HepG2 (cell line): Measurements from ENCODE around the gene SPG7. TPM values are rescaled to one million over a fixed set of nuclear protein-coding genes. Genes with fewer than 3 reads are reported as not detected.

ENCODE experiments used
- ATAC-seq: fragments of 200-7000 bp; cut with Tn5 transposase; 3 replicates; pipeline ENCODE4 v1.9.1; 2020; ENCODE audit warnings: mild to moderate bottlenecking, moderate library complexity
- BruUV-seq: library from RNA; stranded (reverse); fragments of 400-500 nt; replicated peaks from 2 replicates; lab custom pipeline; 2021; lab: Mats Ljungman, UMichigan
- CTCF ChIA-PET: fragments of 300-600 bp; formaldehyde crosslinking; extraction: SDS; loops from one replicate; lab custom pipeline; 2021; ENCODE audit warnings: low total read pairs, inconsistent platforms, low intra/inter-chr PET ratio; lab: Yijun Ruan, JAX
- POLR2A ChIA-PET: fragments of 350-600 bp; sonication (Branson Sonifier 250); formaldehyde crosslinking; loops from one replicate; lab custom pipeline; 2020; ENCODE audit warnings: antibody characterized with exemption, inconsistent platforms; lab: Yijun Ruan, JAX
- DNase-seq: peaks from one replicate; pipeline ENCODE4 v3.0.0-alpha.2; 2015; ENCODE audit warnings: low spot score
- FAIRE-seq: peaks from 3 replicates; lab custom pipeline; 2011; peaks lifted over from hg19 to GRCh38; lab: Jason Lieb, UNC
- H2AFZ ChIP-seq: one replicate; pipeline ENCODE4 v1.6.1; 2011; ENCODE audit warnings: low read length, inconsistent platforms
- H3K27ac ChIP-seq: fragments of 300-600 bp; 3 replicates; pipeline ENCODE4 v1.8.0; 2011; ENCODE audit warnings: mixed run types, mild to moderate bottlenecking, mixed read lengths, low read length, inconsistent platforms; ENCODE audit not compliant: insufficient read depth; ENCODE audit errors: extremely low read length
- H3K27me3 ChIP-seq, 2 experiments: fragments of 200-600 bp in 1 of 2; 2 replicates in 1 of 2; 3 replicates in 1 of 2; pipeline versions ENCODE4 v1.6.0 to v1.8.0; 2011; ENCODE audit warnings: low read length in 2 of 2, mild to moderate bottlenecking in 2 of 2, moderate library complexity in 2 of 2, inconsistent platforms in 1 of 2; ENCODE audit not compliant: insufficient read depth in 2 of 2, control insufficient read depth in 1 of 2
- H3K36me3 ChIP-seq, 2 experiments: fragments of 200-600 bp in 1 of 2; replicated peaks in 1 of 2; 2 replicates in 1 of 2; 3 replicates in 1 of 2; pipeline versions ENCODE4 v1.5.1 to v1.8.0; 2011; ENCODE audit warnings: low read length in 2 of 2, inconsistent platforms in 1 of 2; ENCODE audit not compliant: insufficient read depth in 2 of 2, control insufficient read depth in 1 of 2
- H3K4me1 ChIP-seq: 2 replicates; pipeline ENCODE4 v1.5.1; 2012; ENCODE audit warnings: low read length, inconsistent platforms; ENCODE audit not compliant: insufficient read depth
- H3K4me2 ChIP-seq: 2 replicates; pipeline ENCODE4 v1.6.0; 2011; ENCODE audit warnings: low read depth, low read length, inconsistent platforms
- H3K4me3 ChIP-seq, 3 experiments: fragments of 200-600 bp in 1 of 3; sonication (generic), shearing (Covaris generic) in 1 of 3; replicated peaks in 1 of 3; 2 replicates each; pipeline ENCODE4 v1.5.1; 2011 to 2016; ENCODE audit warnings: low read length in 3 of 3, inconsistent platforms in 2 of 3, low read depth in 2 of 3, mild to moderate bottlenecking in 2 of 3, control low read depth in 1 of 3, mixed read lengths in 1 of 3; ENCODE audit not compliant: insufficient read depth in 1 of 3
- H3K79me2 ChIP-seq: one replicate; pipeline ENCODE4 v1.6.1; 2011; ENCODE audit warnings: low read length, inconsistent platforms; ENCODE audit not compliant: insufficient read depth
- H3K9ac ChIP-seq: 2 replicates; pipeline ENCODE4 v1.6.0; 2011; ENCODE audit warnings: mild to moderate bottlenecking, low read depth, low read length, inconsistent platforms; ENCODE audit not compliant: insufficient read depth
- H3K9me3 ChIP-seq: 2 replicates; pipeline ENCODE4 v1.5.1; 2012; ENCODE audit warnings: mild to moderate bottlenecking, low read length
- H4K20me1 ChIP-seq: 2 replicates; pipeline ENCODE4 v1.6.0; 2011; ENCODE audit warnings: inconsistent platforms, mild to moderate bottlenecking, low read length, moderate library complexity; ENCODE audit not compliant: insufficient read depth
- ATF5 ChIP-seq: sonication (generic); formaldehyde crosslinking; IDR thresholded peaks from 2 replicates; pipeline ENCODE4 v1.4.0; 2020; ENCODE audit warnings: mild to moderate bottlenecking, low read depth, missing genetic modification reagents
- CSRNP1 ChIP-seq: sonication (generic); formaldehyde crosslinking; IDR thresholded peaks from 2 replicates; pipeline ENCODE4 v1.8.1; 2023; ENCODE audit warnings: mild to moderate bottlenecking, missing genetic modification reagents
- KLF12 ChIP-seq: sonication (generic); formaldehyde crosslinking; IDR thresholded peaks from 2 replicates; pipeline ENCODE4 v1.4.0; 2020; ENCODE audit warnings: missing genetic modification reagents, borderline replicate concordance
- KLF13 ChIP-seq: sonication (generic); formaldehyde crosslinking; IDR thresholded peaks from 2 replicates; pipeline ENCODE4 v1.4.0; 2020; ENCODE audit warnings: mild to moderate bottlenecking, missing genetic modification reagents
- PAWR ChIP-seq: sonication (generic); formaldehyde crosslinking; IDR thresholded peaks from 2 replicates; pipeline ENCODE4 v1.4.0; 2020; ENCODE audit warnings: missing genetic modification reagents, mild to moderate bottlenecking, borderline replicate concordance
- PRDM4 ChIP-seq: sonication (generic); formaldehyde crosslinking; IDR thresholded peaks from 2 replicates; pipeline ENCODE4 v1.9.0; 2021; ENCODE audit warnings: missing genetic modification reagents, borderline replicate concordance
- SNAPC4 ChIP-seq: sonication (generic); formaldehyde crosslinking; IDR thresholded peaks from 2 replicates; pipeline ENCODE4 v1.4.0; 2020; ENCODE audit warnings: mild to moderate bottlenecking, missing genetic modification reagents
- WGBS: methylation state at CpG from one replicate; pipeline ENCODE4 v1.1.6; 2017; ENCODE audit warnings: low lambda C conversion rate; 5-methylcytosine and 5-hydroxymethylcytosine counted together
- in situ Hi-C: cut with HindIII; loops from 2 replicates; pipeline ENCODE4 v1.10.0; 2017; ENCODE audit warnings: low pct_unique_long_range_greater_than_20kb; ENCODE audit not compliant: extremely low pct_ligation_motif_present
- intact Hi-C: fragments of 100-400 bp; cut with micrococcal nuclease; formaldehyde crosslinking; loops from one replicate; pipeline ENCODE4 v1.10.0; 2022; ENCODE audit not compliant: unreplicated experiment
- polyA plus RNA-seq, 8 experiments: library from polyadenylated mRNA; depleted of rRNA in 3 of 8; stranded (reverse) in 7 of 8; unstranded in 1 of 8; fragments of >200 nt; fragmentation: Illumina TruSeq in 4 of 8; extraction: Trizol in 4 of 8; gene quantifications; 2 replicates each; pipeline versions ENCODE4 v1.2.1 to v1.2.3, GENCODE V29; 2011 to 2016; ENCODE audit warnings: low read depth in 4 of 8, missing spikeins in 1 of 8, mixed read lengths in 1 of 8; ENCODE audit not compliant: insufficient read depth in 1 of 8
- total RNA-seq, 5 experiments: library from RNA; depleted of rRNA; stranded (reverse); fragments of >200 nt; fragmentation: Illumina TruSeq; extraction: Trizol; gene quantifications; 2 replicates each; pipeline ENCODE4 v1.2.3, GENCODE V29; 2016; ENCODE audit warnings: low read depth in 1 of 5

The SPG7 gene
- total and polyA plus RNA-seq, 2 of the 13 experiments (the other 11 are each of a cell fraction or from before 2014, with no cell fraction given), result 66.0 to 136 TPM

- ATAC-seq, result no peak
- Histone ChIP-seq H3K27ac (no peak overlapping the region), H3K4me1 (peaks cover 37% of the 10 kb centered on the region), H4K20me1 (no peaks in the 10 kb centered on the region), H3K27me3 (peaks cover 8 to 30% of the 10 kb centered on the region in 2 experiments), H3K4me3 (no peak overlapping the region), H3K79me2 (no peaks in the 10 kb centered on the region), H3K36me3 (no peaks in the 10 kb centered on the region), H3K4me2 (no peak overlapping the region), H3K9me3 (no peaks in the 10 kb centered on the region), H3K9ac (no peak overlapping the region), H2AFZ (no peak overlapping the region)
- POLR2A ChIA-PET, result no interaction called here
- WGBS, result 28% methylated on average over 11 of the region's 16 CpGs
- no peak for TF ChIP-seq PRDM4 (CRISPR knock-in tag)
- TF ChIP-seq ATF5 (CRISPR knock-in tag), result no peak
- TF ChIP-seq SNAPC4 (CRISPR knock-in tag), result no peak
- TF ChIP-seq KLF12 (CRISPR knock-in tag), result no peak
- TF ChIP-seq CSRNP1 (CRISPR knock-in tag), result no peak
- no peak for TF ChIP-seq KLF13 (CRISPR knock-in tag)
- no peak for TF ChIP-seq PAWR
- intact Hi-C loops (no loop called here), in situ Hi-C loops (loop anchor here (5.0 kb wide), 1 partner anchor 38 kb away; no protein-coding TSS in a partner anchor)
- BruUV-seq, result no TSS peak
- CTCF ChIA-PET, result no interaction called here
- FAIRE-seq, result no peak
- no peak for DNase-seq
Measured at GRCh38 chr16:89604764-89605163, 96.6 kb downstream of the SPG7 start.
